K562 (cell line): ENCODE measurements around the gene INHBE. TPM values are rescaled to one million over a fixed set of nuclear protein-coding genes. Genes with fewer than 3 reads are reported as not detected.

ENCODE experiments used
- ATAC-seq: fragments of 200-7000 bp; cut with Tn5 transposase; 3 replicates; pipeline ENCODE4 v1.9.1; 2020; ENCODE audit warnings: moderate library complexity
- BruUV-seq: library from RNA; stranded (reverse); fragments of 400-500 nt; replicated peaks from 2 replicates; lab custom pipeline; 2021; lab: Mats Ljungman, UMichigan
- CTCF ChIA-PET: fragments of 300-600 bp; formaldehyde crosslinking; extraction: SDS; loops from one replicate; lab custom pipeline; 2021; ENCODE audit warnings: low intra/inter-chr PET ratio; lab: Yijun Ruan, JAX
- POLR2A ChIA-PET: fragments of 300-600, 350-650 bp; sonication (Branson Sonifier 250); formaldehyde crosslinking; extraction: SDS; loops from one replicate; lab custom pipeline; 2021; ENCODE audit warnings: antibody characterized with exemption, inconsistent platforms; lab: Yijun Ruan, JAX
- DNase-seq, 4 experiments: peaks; one replicate each; pipeline versions ENCODE4 v3.0.0 to v3.0.0-alpha.2; 2011 to 2018; ENCODE audit warnings: low spot score in 3 of 4, mixed read lengths in 3 of 4; ENCODE audit errors: extremely low read depth in 1 of 4
- FAIRE-seq: peaks from 2 replicates; lab custom pipeline; 2011; peaks lifted over from hg19 to GRCh38; lab: Jason Lieb, UNC
- H2AFZ ChIP-seq: 2 replicates; pipeline ENCODE4 v1.6.0; 2011; ENCODE audit warnings: low read depth, low read length, control low read depth, inconsistent platforms
- H3K27ac ChIP-seq: fragments of 200-600 bp; 3 replicates; pipeline ENCODE4 v1.8.0; 2011; ENCODE audit warnings: low read depth, mild to moderate bottlenecking, control low read depth, inconsistent platforms, low read length, moderate library complexity, mixed read lengths; ENCODE audit errors: extremely low read depth
- H3K27me3 ChIP-seq, 2 experiments: fragments of 300-600 bp in 1 of 2; 2 replicates in 1 of 2; 3 replicates in 1 of 2; pipeline versions ENCODE4 v1.6.0 to v1.8.0; 2011; ENCODE audit warnings: inconsistent platforms in 2 of 2, low read length in 2 of 2, mild to moderate bottlenecking in 1 of 2, mixed read lengths in 1 of 2, moderate library complexity in 1 of 2; ENCODE audit not compliant: control insufficient read depth in 2 of 2, insufficient read depth in 2 of 2
- H3K36me3 ChIP-seq: fragments of 300-600 bp; 3 replicates; pipeline ENCODE4 v1.8.0; 2011; ENCODE audit warnings: mild to moderate bottlenecking, low read length, inconsistent platforms; ENCODE audit not compliant: control insufficient read depth, insufficient read depth
- H3K4me1 ChIP-seq, 2 experiments: fragments of 200-600 bp in 1 of 2; replicated peaks in 1 of 2; 2 replicates in 1 of 2; 3 replicates in 1 of 2; pipeline versions ENCODE4 v1.5.1 to v1.8.0; 2011; ENCODE audit warnings: inconsistent platforms in 2 of 2, low read length in 2 of 2, mild to moderate bottlenecking in 1 of 2, mixed read lengths in 1 of 2, moderate library complexity in 1 of 2; ENCODE audit not compliant: control insufficient read depth in 2 of 2, insufficient read depth in 2 of 2
- H3K4me2 ChIP-seq: 2 replicates; pipeline ENCODE4 v1.6.1; 2011; ENCODE audit warnings: low read length, control low read depth, inconsistent platforms, mixed read lengths; ENCODE audit not compliant: insufficient read depth
- H3K4me3 ChIP-seq: fragments of 200-600 bp; sonication (generic), shearing (Covaris generic); 2 replicates; pipeline ENCODE4 v1.5.1; 2016; ENCODE audit warnings: control low read depth, inconsistent platforms
- H3K79me2 ChIP-seq: fragments of 200-600 bp; 3 replicates; pipeline ENCODE4 v1.8.0; 2011; ENCODE audit warnings: low read length, inconsistent platforms; ENCODE audit not compliant: control insufficient read depth, insufficient read depth
- H3K9ac ChIP-seq, 2 experiments: 2 replicates each; pipeline versions ENCODE4 v1.6.0 to v1.6.1; 2011; ENCODE audit warnings: low read depth in 2 of 2, low read length in 2 of 2, control low read depth in 1 of 2, inconsistent platforms in 1 of 2, mild to moderate bottlenecking in 1 of 2, mixed read lengths in 1 of 2; ENCODE audit not compliant: insufficient read depth in 1 of 2
- H3K9me1 ChIP-seq: one replicate; pipeline ENCODE4 v1.6.0; 2011; ENCODE audit warnings: inconsistent platforms, mild to moderate bottlenecking, low read length, moderate library complexity; ENCODE audit not compliant: control insufficient read depth, insufficient read depth
- H3K9me3 ChIP-seq: replicated peaks from 2 replicates; pipeline ENCODE4 v1.5.1; 2011; ENCODE audit warnings: low read depth, low read length, inconsistent platforms; ENCODE audit not compliant: control insufficient read depth, insufficient read depth
- H4K20me1 ChIP-seq: replicated peaks from 2 replicates; pipeline ENCODE4 v1.6.1; 2011; ENCODE audit warnings: low read length, inconsistent platforms, mixed read lengths; ENCODE audit not compliant: control insufficient read depth, insufficient read depth
- ATF3 ChIP-seq, 2 experiments: fragments of 450-650 bp in 1 of 2; sonication (generic) in 1 of 2; formaldehyde crosslinking in 1 of 2; IDR thresholded peaks in 1 of 2; conservative IDR thresholded peaks in 1 of 2; 2 replicates each; pipeline versions ENCODE4 v1.6.1 to v1.8.1; 2016 to 2023; ENCODE audit warnings: mild to moderate bottlenecking in 2 of 2, moderate library complexity in 2 of 2, inconsistent platforms in 1 of 2, missing genetic modification reagents in 1 of 2
- EGR1 ChIP-seq: fragments of 450-650 bp; conservative IDR thresholded peaks from 2 replicates; pipeline ENCODE4 v1.6.1; 2017; ENCODE audit warnings: mild to moderate bottlenecking
- JUND ChIP-seq, 2 experiments: IDR thresholded peaks; 2 replicates in 1 of 2; 3 replicates in 1 of 2; pipeline ENCODE4 v1.6.1; 2011; ENCODE audit warnings: borderline replicate concordance in 2 of 2, low read depth in 2 of 2, low read length in 2 of 2, improper control_type of control experiment in 1 of 2, missing biosample characterization in 1 of 2, missing genetic modification characterization in 1 of 2, missing genetic modification reagents in 1 of 2
- PCBP1 ChIP-seq: fragments of 200-400 bp; formaldehyde crosslinking; IDR thresholded peaks from 2 replicates; pipeline ENCODE4 v1.6.1; 2018; ENCODE audit warnings: mild to moderate bottlenecking, low read depth, low read length; ENCODE audit not compliant: poor library complexity, severe bottlenecking
- ZNF232 ChIP-seq: sonication (generic); formaldehyde crosslinking; IDR thresholded peaks from 2 replicates; pipeline ENCODE4 v1.8.0; 2022; ENCODE audit warnings: mild to moderate bottlenecking, missing genetic modification reagents
- ZNF740 ChIP-seq, 3 experiments: fragments of 200-800 bp in 1 of 3; sonication (Bioruptor generic) in 1 of 3; sonication (generic) in 1 of 3; formaldehyde crosslinking in 1 of 3; IDR thresholded peaks; 2 replicates each; pipeline versions ENCODE4 v1.6.1 to v1.8.0; 2016 to 2022; ENCODE audit warnings: mild to moderate bottlenecking in 2 of 3, missing compliant biosample characterization in 2 of 3, missing genetic modification characterization in 2 of 3, missing genetic modification reagents in 1 of 3
- WGBS: fragments of 100-300 bp; shearing (Covaris generic); methylation state at CpG from one replicate; pipeline ENCODE4 v1.1.6; 2016; ENCODE audit warnings: low coverage, mixed read lengths; ENCODE audit not compliant: insufficient coverage; ENCODE audit errors: missing lambda C conversion rate; 5-methylcytosine and 5-hydroxymethylcytosine counted together
- in situ Hi-C: fragments of 300-500 bp; cut with MboI; formaldehyde crosslinking; loops from 4 replicates; pipeline ENCODE4 v1.15.0; 2018; ENCODE audit warnings: inconsistent platforms, mixed read lengths
- intact Hi-C: fragments of 100-400 bp; cut with micrococcal nuclease; formaldehyde crosslinking; loops from 2 replicates; pipeline ENCODE4 v1.14.2; 2022
- polyA plus RNA-seq, 8 experiments: library from polyadenylated mRNA; depleted of rRNA in 4 of 8; stranded (reverse) in 5 of 8; unstranded in 3 of 8; fragments of >200 nt; fragmentation: Nextera tagmentation in 2 of 8; fragmentation: Illumina TruSeq in 1 of 8; extraction: Ambion mirVana in 2 of 8; extraction: Trizol in 1 of 8; gene quantifications; 2 replicates each; pipeline versions ENCODE4 v1.2.1 to v1.2.3, GENCODE V29; 2011 to 2014; ENCODE audit warnings: inconsistent platforms in 1 of 8, missing spikeins in 1 of 8
- total RNA-seq, 7 experiments: library from RNA; depleted of rRNA in 6 of 7; stranded (reverse); fragments of >200 nt in 6 of 7; fragmentation: Illumina TruSeq in 2 of 7; extraction: Trizol in 2 of 7; gene quantifications; 2 replicates each; pipeline versions ENCODE4 v1.2.1 to v1.2.3, GENCODE V29; 2011 to 2021; ENCODE audit warnings: low replicate concordance in 1 of 7

INHBE gene
- total and polyA plus RNA-seq, 9 of the 15 experiments (the other 6 are each of a cell fraction or from before 2014, with no cell fraction given) = 0.94 to 9.9 (median 7.3) TPM

GRCh38 chr12:57461917-57462250 is 6.8 kb downstream of the INHBE start:
- ChIA-PET POLR2A (interaction anchor here (0.6 to 2.3 kb wide), 4 partner anchors 10 to 735 kb away, joined by 3 to 13 read pairs (median 4); no protein-coding TSS in a partner anchor), CTCF (interaction anchor here (0.5 to 1.6 kb wide), 7 partner anchors 37 to 285 kb away, joined by 3 to 14 read pairs (median 3); no protein-coding TSS in a partner anchor)
- H3K4me2 ChIP-seq = peak overlapping the region; percentile 85
- peaks cover 4% of the 10 kb centered on the region; the same call in 1 of the 3 replicates for H3K79me2 ChIP-seq
- H3K27ac ChIP-seq = peak overlapping the region; percentile 46; the same call in 2 of the 3 replicates
- no TSS peak for BruUV-seq
- peak overlapping the region; percentile 85 for H2AFZ ChIP-seq
- H3K4me1 ChIP-seq = peaks cover 22 to 39% of the 10 kb centered on the region in 2 experiments; a peak in 4 of 5 replicates
- H3K9me1 ChIP-seq = no peaks in the 10 kb centered on the region
- no peak for DNase-seq
- H3K27me3 ChIP-seq = peaks cover 2 to 14% of the 10 kb centered on the region in 2 experiments; a peak in 2 of 5 replicates
- FAIRE-seq = no peak
- H3K4me3 ChIP-seq = peak overlapping the region; percentile 51
- 0% methylated on average over 7 of the region's 9 CpGs for WGBS
- no peaks in the 10 kb centered on the region for H3K36me3 ChIP-seq
- in situ Hi-C loops (no loop called here), intact Hi-C loops (loop anchor here (2.0 kb wide), 1 partner anchor 275 kb away; no protein-coding TSS in a partner anchor)
- H4K20me1 ChIP-seq = no peaks in the 10 kb centered on the region
- no peak for ATAC-seq
- TF ChIP-seq ZNF232 (CRISPR knock-in tag) (no peak), PCBP1 (peak; percentile 13), ATF3 (IDR thresholded peaks at IDR 0.05) (peak; percentile 68), ATF3 (CRISPR knock-in tag; conservative IDR thresholded peaks at IDR 0.05) (no peak), ZNF740 (CRISPR knock-in tag; IDR thresholded peaks at IDR 0.05) (no peak), ZNF740 (tag; IDR thresholded peaks at IDR 0.05) (0 out of 4 replicates have a peak, but pooled peaks of 1 of the 2 experiments have one; percentile 3), EGR1 (peak; percentile 89), JUND (IDR thresholded peaks at IDR 0.05; ENCODE audit: borderline replicate concordance, low read depth, low read length) (peak; percentile 55), JUND (tag; IDR thresholded peaks at IDR 0.05; ENCODE audit: borderline replicate concordance, low read depth, low read length) (no peak; the same call in 2 of the 3 replicates)
- H3K9me3 ChIP-seq = no peaks in the 10 kb centered on the region
- peak overlapping the region; percentile 42 to 90; a peak in 3 of 4 replicates for H3K9ac ChIP-seq
